Thyroid gland (tissue), 4 donors: ENCODE data around the gene IMPDH1. TPM values are rescaled to one million over a fixed set of nuclear protein-coding genes. Genes with fewer than 3 reads are reported as not detected.

Experiments
- DNase-seq, 2 donors: peaks; one replicate each; pipeline ENCODE4 v3.0.0-alpha.2; 2019
- H3K27ac ChIP-seq, 3 donors: fragments of 200-600 bp; sonication (generic); 1 replicate in 2 of 3; 2 replicates in 1 of 3; pipeline ENCODE4 v1.5.1; 2016 to 2019; ENCODE audit warnings: mild to moderate bottlenecking in 1 of 3, moderate library complexity in 1 of 3
- H3K27me3 ChIP-seq: fragments of 200-600 bp; sonication (generic); one replicate; pipeline ENCODE4 v1.5.1; 2019
- H3K36me3 ChIP-seq, 2 donors: fragments of 200-600 bp; sonication (generic); one replicate each; pipeline ENCODE4 v1.5.1; 2016 to 2019
- H3K4me1 ChIP-seq, 2 donors: fragments of 200-600 bp; sonication (generic); one replicate each; pipeline ENCODE4 v1.5.1; 2017 to 2019
- H3K4me3 ChIP-seq, 3 donors: fragments of 200-600 bp; sonication (generic); replicated peaks in 1 of 3; 1 replicate in 2 of 3; 2 replicates in 1 of 3; pipeline ENCODE4 v1.5.1; 2016; ENCODE audit warnings: mild to moderate bottlenecking in 1 of 3
- H3K9me3 ChIP-seq: fragments of 200-600 bp; sonication (generic); one replicate; pipeline ENCODE4 v1.5.1; 2017
- POLR2A ChIP-seq, 2 donors: fragments of 450-650 bp; IDR thresholded peaks; one replicate each; pipeline ENCODE4 v1.6.1; 2017; ENCODE audit warnings: antibody characterized with exemption in 2 of 2, mild to moderate bottlenecking in 2 of 2, moderate library complexity in 1 of 2
- WGBS, 2 donors: methylation state at CpG; one replicate each; pipeline ENCODE4 v1.1.5; 2017; 5-methylcytosine and 5-hydroxymethylcytosine counted together
- intact Hi-C: fragments of 100-400 bp; cut with DNase I; formaldehyde crosslinking; loops from one replicate; pipeline ENCODE4 v1.15.1; 2023
- total RNA-seq, 4 donors: library from RNA; depleted of rRNA; stranded (reverse); fragments of >200 nt; gene quantifications; one replicate each; pipeline ENCODE4 v1.2.3, GENCODE V29; 2016
- TF ChIP-seq, protein P1 (sequence below), 6 experiments: fragments of 200-600 bp in 3 of 6; fragments of 450-650 bp in 3 of 6; sonication (generic) in 3 of 6; IDR thresholded peaks; one replicate each; pipeline ENCODE4 v1.5.1; 2016 to 2019; ENCODE audit warnings: antibody characterized with exemption in 6 of 6, mild to moderate bottlenecking in 2 of 6, inconsistent platforms in 1 of 6, moderate library complexity in 1 of 6

Gene IMPDH1
- total RNA-seq, 4 donors from 2014 or later: 12.3 to 37.9 (median 22.9) TPM

DNA sequence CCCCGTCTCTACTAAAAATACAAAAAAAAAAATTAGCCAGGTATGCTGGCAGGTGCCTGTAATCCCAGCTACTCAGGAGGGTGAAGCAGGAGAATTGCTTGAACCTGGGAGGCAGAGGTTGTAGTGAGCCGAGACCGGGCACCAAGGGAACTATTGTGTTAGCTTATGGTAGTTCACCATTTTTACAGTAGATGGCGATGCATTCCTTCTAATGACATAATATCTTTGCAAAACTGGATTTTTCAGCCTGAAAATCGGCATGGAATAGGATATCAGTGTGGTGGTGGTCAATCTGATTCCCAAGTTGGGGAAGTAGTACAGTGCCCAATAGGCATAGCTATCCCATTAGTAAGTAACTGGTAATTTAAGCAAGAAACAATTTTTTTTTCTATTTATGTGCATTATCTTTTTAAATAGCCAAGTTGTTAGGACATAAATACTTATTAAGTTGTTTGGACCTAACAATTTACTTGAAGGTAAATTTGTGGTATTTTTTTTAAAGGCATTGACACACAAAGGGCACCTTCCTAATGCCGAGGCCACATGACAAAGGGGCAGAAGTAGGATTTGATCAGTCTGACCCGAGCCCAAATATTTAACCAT lies 17.6 kb upstream of the IMPDH1 start:
- Histone ChIP-seq H3K27ac (no peak overlapping the region), H3K9me3 (no peaks in the 10 kb centered on the region), H3K36me3 (no peaks in the 10 kb centered on the region), H3K4me1 (peaks cover 0 to 4% of the 10 kb centered on the region in 2 donors), H3K4me3 (no peak overlapping the region), H3K27me3 (no peaks in the 10 kb centered on the region)
- TF ChIP-seq, protein P1, sequence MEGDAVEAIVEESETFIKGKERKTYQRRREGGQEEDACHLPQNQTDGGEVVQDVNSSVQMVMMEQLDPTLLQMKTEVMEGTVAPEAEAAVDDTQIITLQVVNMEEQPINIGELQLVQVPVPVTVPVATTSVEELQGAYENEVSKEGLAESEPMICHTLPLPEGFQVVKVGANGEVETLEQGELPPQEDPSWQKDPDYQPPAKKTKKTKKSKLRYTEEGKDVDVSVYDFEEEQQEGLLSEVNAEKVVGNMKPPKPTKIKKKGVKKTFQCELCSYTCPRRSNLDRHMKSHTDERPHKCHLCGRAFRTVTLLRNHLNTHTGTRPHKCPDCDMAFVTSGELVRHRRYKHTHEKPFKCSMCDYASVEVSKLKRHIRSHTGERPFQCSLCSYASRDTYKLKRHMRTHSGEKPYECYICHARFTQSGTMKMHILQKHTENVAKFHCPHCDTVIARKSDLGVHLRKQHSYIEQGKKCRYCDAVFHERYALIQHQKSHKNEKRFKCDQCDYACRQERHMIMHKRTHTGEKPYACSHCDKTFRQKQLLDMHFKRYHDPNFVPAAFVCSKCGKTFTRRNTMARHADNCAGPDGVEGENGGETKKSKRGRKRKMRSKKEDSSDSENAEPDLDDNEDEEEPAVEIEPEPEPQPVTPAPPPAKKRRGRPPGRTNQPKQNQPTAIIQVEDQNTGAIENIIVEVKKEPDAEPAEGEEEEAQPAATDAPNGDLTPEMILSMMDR (IDR thresholded peaks at IDR 0.05): peak; percentile 52 to 94 (median 81)
- TF ChIP-seq POLR2A (IDR thresholded peaks at IDR 0.05): no peak
- intact Hi-C loops: loop anchor here (2.0 kb wide), 1 partner anchor 31 kb away; no protein-coding TSS in a partner anchor
- peak; percentile 20 to 26 for DNase-seq
- WGBS, 2 donors: 14 to 16% methylated on average over 7 of the region's 7 CpGs

DNA sequence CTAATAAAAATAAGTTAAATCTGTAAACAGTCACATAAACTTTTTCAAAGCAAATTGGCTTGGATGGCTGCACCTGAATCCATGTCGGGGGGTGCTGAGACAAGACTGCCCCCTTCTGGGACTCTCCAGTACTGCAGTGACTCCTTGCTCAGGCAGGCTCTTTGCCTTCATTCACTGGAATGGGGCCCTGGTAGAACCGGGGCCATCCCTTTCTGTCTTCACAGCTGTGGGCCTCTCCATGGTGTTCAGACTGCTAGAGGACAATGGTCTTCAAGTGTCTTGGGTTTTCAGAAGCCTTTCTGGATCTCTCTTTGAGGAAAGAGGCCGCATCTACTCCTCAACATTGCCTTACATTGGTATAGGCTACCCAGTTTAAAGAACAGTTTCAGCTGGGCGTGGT lies 16.1 kb upstream of the IMPDH1 start:
- TF ChIP-seq, protein P1 (IDR thresholded peaks at IDR 0.05): peak; percentile 49 to 77 (median 61)
- TF ChIP-seq POLR2A (IDR thresholded peaks at IDR 0.05): no peak
- intact Hi-C loops: loop anchor here (2.0 kb wide), 1 partner anchor 33 kb away; no protein-coding TSS in a partner anchor
- Histone ChIP-seq H3K36me3 (no peaks in the 10 kb centered on the region), H3K27ac (no peak overlapping the region), H3K9me3 (no peaks in the 10 kb centered on the region), H3K27me3 (no peaks in the 10 kb centered on the region), H3K4me1 (peaks cover 0 to 4% of the 10 kb centered on the region in 2 donors), H3K4me3 (no peak overlapping the region)
- peak; percentile 48 to 66 for DNase-seq
- WGBS, 2 donors: 44 to 46% methylated on average over 4 of the region's 4 CpGs

DNA sequence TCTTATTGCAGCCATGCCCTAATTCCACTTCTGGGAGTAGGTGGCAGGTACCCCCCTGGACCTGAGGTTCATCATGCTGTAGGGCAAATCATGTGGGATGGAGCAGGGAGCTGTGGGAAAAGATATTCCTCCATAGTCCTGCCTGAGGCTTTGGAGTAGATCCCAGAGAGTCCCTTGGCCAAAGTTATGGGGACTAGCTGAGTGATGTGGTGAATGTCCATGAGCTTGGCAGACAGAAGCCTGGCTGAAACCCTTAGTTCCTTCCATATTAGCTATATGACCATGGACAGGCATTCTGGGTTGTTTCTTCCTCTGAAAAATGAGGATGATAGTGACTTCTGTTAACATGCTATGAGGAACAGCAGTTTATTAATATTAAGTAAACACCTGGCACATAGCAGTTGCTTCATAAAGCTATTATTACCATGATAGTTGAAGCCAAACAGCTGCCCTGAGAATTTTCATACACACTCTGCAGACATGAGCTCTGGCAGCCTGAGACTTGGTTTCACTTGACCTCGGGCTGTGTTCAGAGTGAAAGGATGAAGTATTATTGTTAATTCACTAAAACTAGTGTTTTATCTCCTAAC lies 15.0 kb upstream of the IMPDH1 start:
- TF ChIP-seq POLR2A (IDR thresholded peaks at IDR 0.05): no peak
- TF ChIP-seq, protein P1 (IDR thresholded peaks at IDR 0.05): no peak
- Histone ChIP-seq H3K4me1 (peaks cover 0 to 4% of the 10 kb centered on the region in 2 donors), H3K27ac (no peak overlapping the region), H3K4me3 (no peak overlapping the region), H3K27me3 (no peaks in the 10 kb centered on the region), H3K9me3 (no peaks in the 10 kb centered on the region), H3K36me3 (no peaks in the 10 kb centered on the region)
- intact Hi-C loops: no loop called here
- 61 to 80% methylated on average over 1 of the region's 1 CpG for WGBS, 2 donors
- DNase-seq: no peak

DNA sequence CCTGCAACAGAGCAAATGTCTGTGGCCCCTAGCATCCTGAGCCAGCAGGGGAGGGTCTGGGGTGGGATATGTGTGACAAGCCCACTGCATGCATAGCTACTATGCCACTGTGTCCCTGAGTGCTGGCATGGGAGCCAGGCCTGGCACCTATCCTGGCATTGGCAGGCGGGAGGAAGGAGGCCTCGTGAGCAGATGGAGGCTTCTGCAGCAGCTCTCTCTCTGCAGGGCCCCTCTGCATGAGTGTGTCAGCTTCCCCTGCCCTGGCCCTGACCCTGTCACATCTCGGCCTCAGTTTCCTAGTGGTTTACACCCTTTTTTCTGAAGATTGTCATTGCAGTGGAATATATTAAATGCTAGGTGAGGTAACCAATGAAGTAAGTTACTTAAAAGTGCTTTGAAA lies 13.1 kb upstream of the IMPDH1 start:
- no peaks in the 10 kb centered on the region for H3K36me3 ChIP-seq
- H3K27me3 ChIP-seq: no peaks in the 10 kb centered on the region
- 78 to 83% methylated on average over 3 of the region's 3 CpGs for WGBS, 2 donors
- intact Hi-C loops: loop anchor here (2.0 kb wide), 1 partner anchor 28 kb away; no protein-coding TSS in a partner anchor
- no peaks in the 10 kb centered on the region for H3K9me3 ChIP-seq
- H3K27ac ChIP-seq: no peak overlapping the region
- no peak overlapping the region for H3K4me3 ChIP-seq
- no peak for DNase-seq
- peaks cover 0 to 4% of the 10 kb centered on the region in 2 donors for H3K4me1 ChIP-seq
- TF ChIP-seq, protein P1 (IDR thresholded peaks at IDR 0.05): no peak
- TF ChIP-seq POLR2A (IDR thresholded peaks at IDR 0.05): no peak

DNA sequence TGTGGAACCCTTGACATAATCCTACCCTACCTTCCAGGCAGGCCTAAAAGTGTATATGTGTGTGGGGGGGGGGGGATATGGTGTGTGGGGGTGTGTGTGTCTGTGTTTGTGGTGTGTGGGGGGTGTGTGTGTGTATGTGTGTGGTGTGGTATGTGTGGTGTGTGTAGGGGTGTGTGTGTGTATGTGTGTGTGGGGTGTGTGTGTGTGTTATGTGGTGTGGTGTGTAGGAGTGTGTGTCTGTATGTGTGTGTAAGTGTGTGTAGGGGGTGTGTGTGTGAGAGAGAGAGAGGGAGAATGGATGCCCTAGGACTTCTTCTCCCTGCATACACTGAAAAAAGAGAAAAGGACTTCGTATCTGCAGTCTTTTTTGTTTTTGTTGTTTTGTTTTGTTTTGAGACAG lies 12.3 kb upstream of the IMPDH1 start:
- Histone ChIP-seq H3K9me3 (no peaks in the 10 kb centered on the region), H3K4me1 (peaks cover 0 to 4% of the 10 kb centered on the region in 2 donors), H3K4me3 (no peak overlapping the region), H3K27me3 (no peaks in the 10 kb centered on the region), H3K27ac (no peak overlapping the region), H3K36me3 (no peaks in the 10 kb centered on the region)
- no peak for TF ChIP-seq POLR2A (IDR thresholded peaks at IDR 0.05)
- 76 to 78% methylated on average over 1 of the region's 1 CpG for WGBS, 2 donors
- no peak for DNase-seq
- intact Hi-C loops: loop anchor here (2.0 kb wide), 1 partner anchor 27 kb away; no protein-coding TSS in a partner anchor
